Choroid plexus epithelial cell (primary cell): ENCODE measurements around the gene MMP17.

Experiments
- DNase-seq: peaks from one replicate; pipeline ENCODE4 v3.0.0-alpha.2; 2010; ENCODE audit warnings: low read depth
- H3K4me3 ChIP-seq: 2 replicates; pipeline ENCODE4 v1.5.1; 2011; ENCODE audit warnings: low read depth, mild to moderate bottlenecking, control low read depth, low read length, moderate library complexity
- CTCF ChIP-seq: conservative IDR thresholded peaks from 2 replicates; pipeline ENCODE4 v1.5.1; 2011; ENCODE audit warnings: low read depth, mild to moderate bottlenecking, control low read depth, inconsistent platforms, low read length, moderate library complexity

The MMP17 gene

GRCh38 chr12:131897875-131898274, 69.7 kb downstream of the MMP17 start:
- no peak overlapping the region for H3K4me3 ChIP-seq
- TF ChIP-seq CTCF = no peak
- no peak for DNase-seq

GRCh38 chr12:131900397-131900796, 72.2 kb downstream of the MMP17 start:
- TF ChIP-seq CTCF = no peak
- DNase-seq = no peak
- no peak overlapping the region for H3K4me3 ChIP-seq
